H1 (cell line): Measurements from ENCODE around the gene RESP18. TPM values are rescaled to one million over a fixed set of nuclear protein-coding genes. Genes with fewer than 3 reads are reported as not detected.
A peak's percentile ranks its signal among the peaks of the same experiment; 100 is the strongest.

ENCODE experiments used
- CTCF ChIA-PET: fragments of 300-600 bp; sonication (Branson Sonifier 250); formaldehyde crosslinking; loops from one replicate; lab custom pipeline; 2021; ENCODE audit not compliant: partially characterized antibody; lab: Charles Lee
- POLR2A ChIA-PET: fragments of 300-600 bp; sonication (Branson Sonifier 250); formaldehyde crosslinking; loops from one replicate; lab custom pipeline; 2021; ENCODE audit warnings: inconsistent platforms; ENCODE audit not compliant: partially characterized antibody; lab: Charles Lee
- DNase-seq, 2 experiments: peaks; one replicate each; pipeline versions ENCODE4 v3.0.0 to v3.0.0-alpha.2; 2010 to 2022; ENCODE audit warnings: low spot score in 2 of 2, low read depth in 1 of 2, mixed read lengths in 1 of 2
- FAIRE-seq: peaks from 2 replicates; lab custom pipeline; 2011; peaks lifted over from hg19 to GRCh38; lab: Jason Lieb, UNC
- H2AFZ ChIP-seq: 2 replicates; pipeline ENCODE4 v1.8.1; 2012; ENCODE audit warnings: low read length, inconsistent platforms
- H2AK5ac ChIP-seq: 2 replicates; pipeline ENCODE4 v1.6.1; 2013; ENCODE audit warnings: low read depth, low read length
- H2BK120ac ChIP-seq: replicated peaks from 2 replicates; pipeline ENCODE3; 2013; ENCODE audit warnings: low read depth, low read length, inconsistent platforms
- H2BK12ac ChIP-seq: 2 replicates; pipeline ENCODE4 v1.6.1; 2013; ENCODE audit warnings: low read depth, low read length
- H2BK15ac ChIP-seq: 2 replicates; pipeline ENCODE4 v1.6.1; 2013; ENCODE audit warnings: low read length
- H2BK20ac ChIP-seq: 2 replicates; pipeline ENCODE4 v1.6.1; 2013; ENCODE audit warnings: low read length
- H2BK5ac ChIP-seq: 2 replicates; pipeline ENCODE4 v1.6.1; 2013; ENCODE audit warnings: low read depth, low read length
- H3K14ac ChIP-seq: 2 replicates; pipeline ENCODE4 v1.6.1; 2013; ENCODE audit warnings: inconsistent platforms; ENCODE audit not compliant: insufficient read length
- H3K18ac ChIP-seq: 2 replicates; pipeline ENCODE4 v1.6.1; 2013; ENCODE audit warnings: low read length; ENCODE audit errors: extremely low read depth
- H3K23ac ChIP-seq: 2 replicates; pipeline ENCODE4 v1.6.1; 2013; ENCODE audit warnings: inconsistent platforms; ENCODE audit not compliant: insufficient read length
- H3K23me2 ChIP-seq: 2 replicates; pipeline ENCODE4 v1.6.1; 2013; ENCODE audit warnings: low read depth, low read length
- H3K27ac ChIP-seq: 2 replicates; pipeline ENCODE4 v1.6.1; 2011; ENCODE audit warnings: low read depth, low read length, inconsistent platforms
- H3K27me3 ChIP-seq, 4 experiments: replicated peaks in 1 of 4; 1 replicate in 1 of 4; 2 replicates in 3 of 4; pipeline versions ENCODE4 v1.6.1 to v1.8.1; 2011 to 2013; ENCODE audit warnings: low read length in 3 of 4, mild to moderate bottlenecking in 3 of 4, inconsistent platforms in 2 of 4, mixed read lengths in 2 of 4, moderate library complexity in 1 of 4; ENCODE audit not compliant: control insufficient read depth in 3 of 4, insufficient read depth in 3 of 4; ENCODE audit errors: extremely low read depth in 1 of 4
- H3K36me3 ChIP-seq, 4 experiments: 2 replicates each; pipeline versions ENCODE4 v1.6.1 to v1.8.1; 2011 to 2013; ENCODE audit warnings: mild to moderate bottlenecking in 4 of 4, low read length in 3 of 4, moderate library complexity in 2 of 4, control low read depth in 1 of 4, inconsistent platforms in 1 of 4; ENCODE audit not compliant: insufficient read depth in 4 of 4, control insufficient read depth in 2 of 4
- H3K4ac ChIP-seq: replicated peaks from 2 replicates; pipeline ENCODE3; 2013; ENCODE audit warnings: low read length, low read depth, mixed read lengths, inconsistent platforms; ENCODE audit not compliant: insufficient read length
- H3K4me1 ChIP-seq, 4 experiments: replicated peaks in 1 of 4; 1 replicate in 1 of 4; 2 replicates in 3 of 4; pipeline versions ENCODE4 v1.6.1 to v1.8.1; 2011 to 2013; ENCODE audit warnings: low read length in 3 of 4, inconsistent platforms in 2 of 4, mixed read lengths in 1 of 4; ENCODE audit not compliant: insufficient read depth in 4 of 4, control insufficient read depth in 3 of 4
- H3K4me2 ChIP-seq, 2 experiments: 2 replicates each; pipeline versions ENCODE4 v1.6.1 to v1.8.1; 2011 to 2013; ENCODE audit warnings: low read depth in 2 of 2, low read length in 2 of 2, control low read depth in 1 of 2, inconsistent platforms in 1 of 2, mild to moderate bottlenecking in 1 of 2; ENCODE audit not compliant: insufficient read depth in 1 of 2
- H3K4me3 ChIP-seq, 4 experiments: fragments of 200-600, 300-600 bp in 1 of 4; sonication (generic), shearing (Covaris generic), sonication (Bioruptor Twin) in 1 of 4; 2 replicates each; pipeline versions ENCODE4 v1.5.1 to v1.8.1; 2011 to 2016; ENCODE audit warnings: low read length in 4 of 4, low read depth in 3 of 4, control low read depth in 2 of 4, inconsistent platforms in 2 of 4, mild to moderate bottlenecking in 2 of 4, mixed read lengths in 1 of 4, moderate library complexity in 1 of 4; ENCODE audit not compliant: insufficient read depth in 2 of 4; ENCODE audit errors: extremely low read depth in 1 of 4
- H3K56ac ChIP-seq: replicated peaks from 2 replicates; pipeline ENCODE3; 2013; ENCODE audit warnings: low read depth, mild to moderate bottlenecking, mixed read lengths, low read length, inconsistent platforms; ENCODE audit not compliant: insufficient read length
- H3K79me1 ChIP-seq: 2 replicates; pipeline ENCODE4 v1.6.1; 2013; ENCODE audit warnings: low read depth, low read length, control low read depth
- H3K79me2 ChIP-seq, 2 experiments: 2 replicates each; pipeline versions ENCODE4 v1.6.1 to v1.8.1; 2012 to 2013; ENCODE audit warnings: low read length in 2 of 2, mild to moderate bottlenecking in 2 of 2, inconsistent platforms in 1 of 2; ENCODE audit not compliant: insufficient read depth in 2 of 2, control insufficient read depth in 1 of 2
- H3K9ac ChIP-seq, 4 experiments: replicated peaks in 1 of 4; 1 replicate in 1 of 4; 2 replicates in 3 of 4; pipeline versions ENCODE4 v1.6.1 to v1.8.1; 2011 to 2013; ENCODE audit warnings: low read depth in 3 of 4, low read length in 3 of 4, control low read depth in 2 of 4, mild to moderate bottlenecking in 2 of 4, moderate library complexity in 2 of 4, inconsistent platforms in 1 of 4; ENCODE audit errors: extremely low read depth in 1 of 4
- H3K9me3 ChIP-seq, 2 experiments: 2 replicates each; pipeline versions ENCODE4 v1.6.1 to v1.8.1; 2012 to 2013; ENCODE audit warnings: mild to moderate bottlenecking in 2 of 2, moderate library complexity in 2 of 2, control low read depth in 1 of 2, inconsistent platforms in 1 of 2, low read depth in 1 of 2, low read length in 1 of 2, mixed read lengths in 1 of 2; ENCODE audit not compliant: insufficient read depth in 2 of 2
- H4K20me1 ChIP-seq, 2 experiments: replicated peaks in 1 of 2; 2 replicates each; pipeline versions ENCODE3 to v1.8.1; 2011 to 2013; ENCODE audit warnings: inconsistent platforms in 2 of 2, low read length in 2 of 2, mild to moderate bottlenecking in 1 of 2; ENCODE audit not compliant: insufficient read depth in 2 of 2, control insufficient read depth in 1 of 2
- H4K5ac ChIP-seq: 2 replicates; pipeline ENCODE4 v1.6.1; 2013; ENCODE audit warnings: low read length, low read depth, mixed read lengths, inconsistent platforms; ENCODE audit not compliant: insufficient read length
- H4K8ac ChIP-seq: 2 replicates; pipeline ENCODE4 v1.8.0; 2013; ENCODE audit warnings: mild to moderate bottlenecking, moderate library complexity, low read length, inconsistent platforms; ENCODE audit not compliant: insufficient read depth; ENCODE audit errors: extremely low read depth
- H4K91ac ChIP-seq: replicated peaks from 2 replicates; pipeline ENCODE3; 2013; ENCODE audit warnings: low read length, mixed read lengths, inconsistent platforms; ENCODE audit not compliant: insufficient read length
- BACH1 ChIP-seq: IDR thresholded peaks from 2 replicates; pipeline ENCODE4 v1.6.1; 2012; ENCODE audit warnings: low read length, improper control_type of control experiment
- CTCF ChIP-seq, 3 experiments: IDR thresholded peaks; 1 replicate in 2 of 3; 2 replicates in 1 of 3; pipeline versions ENCODE4 v1.5.1 to v1.6.1; 2011; ENCODE audit warnings: low read length in 3 of 3, mild to moderate bottlenecking in 3 of 3, inconsistent platforms in 2 of 3, low read depth in 1 of 3, moderate library complexity in 1 of 3; ENCODE audit not compliant: insufficient read depth in 1 of 3; ENCODE audit errors: control extremely low read depth in 1 of 3
- GABPA ChIP-seq: IDR thresholded peaks from 2 replicates; pipeline ENCODE4 v1.6.1; 2011; ENCODE audit warnings: mild to moderate bottlenecking, low read length, moderate library complexity, borderline replicate concordance; ENCODE audit not compliant: insufficient read depth
- MAFK ChIP-seq: IDR thresholded peaks from 2 replicates; pipeline ENCODE4 v1.6.1; 2012; ENCODE audit warnings: low read depth, mild to moderate bottlenecking, improper control_type of control experiment, low read length
- NANOG ChIP-seq: IDR thresholded peaks from 2 replicates; pipeline ENCODE4 v1.6.1; 2011; ENCODE audit warnings: low read length, low read depth, mild to moderate bottlenecking, inconsistent platforms; ENCODE audit not compliant: insufficient read depth, poor library complexity, severe bottlenecking
- RAD21 ChIP-seq, 2 experiments: IDR thresholded peaks in 1 of 2; conservative IDR thresholded peaks in 1 of 2; 2 replicates each; pipeline ENCODE4 v1.6.1; 2011; ENCODE audit warnings: low read depth in 2 of 2, low read length in 2 of 2, improper control_type of control experiment in 1 of 2, inconsistent platforms in 1 of 2, mild to moderate bottlenecking in 1 of 2, moderate library complexity in 1 of 2
- SAP30 ChIP-seq: fragments of 300-600 bp; sonication (generic); IDR thresholded peaks from 2 replicates; pipeline ENCODE4 v1.7.1; 2012; ENCODE audit warnings: low read length, moderate library complexity, mild to moderate bottlenecking, inconsistent platforms; ENCODE audit not compliant: insufficient read depth, insufficient replicate concordance
- SP1 ChIP-seq: IDR thresholded peaks from 2 replicates; pipeline ENCODE4 v1.6.1; 2011; ENCODE audit warnings: low read depth, low read length
- WGBS, 2 experiments: shearing (Covaris generic) in 1 of 2; methylation state at CpG; one replicate each; pipeline versions ENCODE4 v1.1.6 to v1.1.7; 2013 to 2015; ENCODE audit warnings: low lambda C conversion rate in 2 of 2, mixed read lengths in 2 of 2, inconsistent platforms in 1 of 2, low coverage in 1 of 2, missing lambda C conversion rate in 1 of 2; ENCODE audit not compliant: insufficient replicate concordance in 2 of 2, insufficient coverage in 1 of 2, insufficient read length in 1 of 2; ENCODE audit errors: extremely low coverage in 1 of 2, missing lambda C conversion rate in 1 of 2; 5-methylcytosine and 5-hydroxymethylcytosine counted together
- polyA plus RNA-seq, 7 experiments: library from polyadenylated mRNA; depleted of rRNA in 3 of 7; stranded (reverse) in 5 of 7; unstranded in 2 of 7; fragments of >200 nt in 5 of 7; fragments of 200-250 nt in 2 of 7; gene quantifications; 1 replicate in 5 of 7; 2 replicates in 1 of 7; 4 replicates in 1 of 7; pipeline versions ENCODE4 v1.2.1 to v1.2.3, GENCODE V29; 2011 to 2013; ENCODE audit warnings: missing spikeins in 2 of 7, mixed read lengths in 2 of 7
- total RNA-seq: library from RNA; stranded (reverse); fragmentation: NEBNext Ultra II Directional; extraction: Animal tissue kit (Norgen Biotek cat#: 25700); gene quantifications from 2 replicates; pipeline ENCODE4 v1.2.1, GENCODE V29; 2021

The RESP18 gene
- total and polyA plus RNA-seq, 2 of the 8 experiments (the other 6 are each of a cell fraction or from before 2014, with no cell fraction given): not detected

DNA sequence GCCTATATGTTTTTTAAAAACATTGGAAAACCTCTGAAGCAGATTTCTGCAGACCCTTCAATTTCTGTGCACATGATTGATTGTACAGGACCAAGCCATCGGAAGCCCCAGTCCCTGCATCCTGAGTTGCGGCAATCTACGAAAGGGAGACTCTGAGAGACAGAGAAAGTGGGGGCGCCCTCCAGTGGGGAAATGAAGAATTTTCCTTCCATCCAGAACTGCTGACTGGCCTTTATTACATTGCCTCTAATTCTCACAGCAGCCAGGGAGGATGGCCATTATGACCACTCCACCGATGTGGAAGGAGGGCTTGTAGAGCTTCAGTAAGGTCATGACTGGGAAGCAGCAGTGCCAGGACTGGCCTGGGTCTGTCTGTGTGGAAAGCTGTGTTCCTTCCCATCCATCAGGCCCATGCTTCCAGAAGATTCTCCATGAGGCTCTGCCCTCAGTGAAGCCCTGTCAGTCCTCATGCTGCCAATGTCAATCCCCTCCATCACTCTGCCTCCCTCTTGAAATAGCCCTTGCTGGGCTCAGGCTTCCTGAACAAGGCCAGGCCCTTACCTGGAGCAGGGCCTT lies 20.0 kb upstream of the RESP18 start:
- 49% methylated on average over 5 of the region's 5 CpGs; no CpG with 5 or more reads in 1 of the 2 experiments for WGBS, 2 experiments
- Histone ChIP-seq H4K8ac (no peak overlapping the region), H3K27me3 (peaks cover 4 to 13% (median 8%) of the 10 kb centered on the region in 4 experiments), H3K79me1 (no peaks in the 10 kb centered on the region), H3K23ac (no peak overlapping the region), H3K4ac (no peak overlapping the region), H3K79me2 (no peaks in the 10 kb centered on the region), H3K27ac (no peak overlapping the region), H3K56ac (no peak overlapping the region), H2BK15ac (no peak overlapping the region), H3K23me2 (no peaks in the 10 kb centered on the region), H3K9me3 (no peaks in the 10 kb centered on the region), H3K4me1 (peaks cover 0 to 3% (median 0%) of the 10 kb centered on the region in 4 experiments; a peak in 1 of 7 replicates), H2AK5ac (no peak overlapping the region), H3K4me3 (no peak overlapping the region), H3K36me3 (no peaks in the 10 kb centered on the region), H2BK12ac (no peak overlapping the region), H2AFZ (no peak overlapping the region), H3K4me2 (no peak overlapping the region), H3K14ac (no peak overlapping the region), H4K91ac (no peak overlapping the region), H4K5ac (no peak overlapping the region), H3K9ac (no peak overlapping the region), H2BK120ac (no peak overlapping the region), H4K20me1 (no peaks in the 10 kb centered on the region), H3K18ac (no peak overlapping the region; the same call in 1 of the 2 replicates), H2BK20ac (no peak overlapping the region), H2BK5ac (no peak overlapping the region)
- DNase-seq: peak; percentile 43 to 94
- POLR2A ChIA-PET: no interaction called here
- CTCF ChIA-PET: interaction anchor here (0.6 to 8.0 kb wide), 32 partner anchors 8 to 272 kb away, joined by 3 to 91 read pairs (median 5); partner anchors contain the start of genes DNAJB2, GLB1L, RESP18 and STK16
- peak; percentile 81 for FAIRE-seq
- TF ChIP-seq GABPA: peak; percentile 23; the same call in 1 of the 2 replicates
- peak; percentile 96 for TF ChIP-seq MAFK
- peak; percentile 59 to 85 (median 81) for TF ChIP-seq CTCF (IDR thresholded peaks at IDR 0.05; ENCODE audit: control extremely low read depth in 1 of 3, insufficient read depth in 1 of 3, low read depth in 1 of 3, low read length in 3 of 3)
- 0 out of 2 replicates have a peak, but pooled peaks have one; percentile 39 for TF ChIP-seq BACH1
- peak; percentile 74 to 77 for TF ChIP-seq RAD21 (IDR thresholded peaks at IDR 0.05 in 1 of 2, conservative IDR thresholded peaks at IDR 0.05 in 1 of 2; ENCODE audit: low read depth in 2 of 2, low read length in 2 of 2)
- TF ChIP-seq SAP30: no peak
- no peak for TF ChIP-seq NANOG
- no peak for TF ChIP-seq SP1
